Upper lobe of right lung (tissue), 1 donor: ENCODE results near the gene SETD3. TPM values are rescaled to one million over a fixed set of nuclear protein-coding genes. Genes with fewer than 3 reads are reported as not detected.

Experiments
- ATAC-seq: fragments of 200-7000 bp; cut with Tn5 transposase; one replicate; pipeline ENCODE4 v1.9.1; 2020; ENCODE audit warnings: mild to moderate bottlenecking, moderate library complexity
- DNase-seq: peaks from one replicate; pipeline ENCODE4 v3.0.0-alpha.2; 2020
- H3K27ac ChIP-seq: fragments of 200-600 bp; one replicate; pipeline ENCODE4 v1.8.0; 2022
- H3K27me3 ChIP-seq: fragments of 200-600 bp; one replicate; pipeline ENCODE4 v1.8.0; 2022; ENCODE audit warnings: mild to moderate bottlenecking
- H3K36me3 ChIP-seq: fragments of 200-600 bp; one replicate; pipeline ENCODE4 v1.8.0; 2022
- H3K4me1 ChIP-seq: fragments of 200-600 bp; one replicate; pipeline ENCODE4 v1.8.0; 2022
- H3K4me3 ChIP-seq: fragments of 200-600 bp; one replicate; pipeline ENCODE4 v1.8.0; 2022; ENCODE audit warnings: mild to moderate bottlenecking
- H3K9me3 ChIP-seq: fragments of 200-600 bp; one replicate; pipeline ENCODE4 v1.8.0; 2022
- CTCF ChIP-seq: fragments of 200-600 bp; IDR thresholded peaks from one replicate; pipeline ENCODE4 v1.8.0; 2022; ENCODE audit warnings: antibody characterized with exemption
- intact Hi-C: fragments of 100-400 bp; cut with DNase I; formaldehyde crosslinking; loops from one replicate; pipeline ENCODE4 v1.11.0; 2022
- long read RNA-seq: library from polyadenylated mRNA; unstranded; transcript quantifications from one replicate; pipeline ENCODE4 v2.0.0, GENCODE V29; 2021
- total RNA-seq: library from RNA; stranded (reverse); fragmentation: NEBNext Ultra II Directional; extraction: Animal tissue kit (Norgen Biotek cat#: 25700); gene quantifications from one replicate; pipeline ENCODE4 v1.2.1, GENCODE V29; 2021
- donor health status: DM: no; HTN: yes; CAD: no; lungs with severe emphysema.

SETD3 gene
- 90.3 TPM for total RNA-seq
- long read RNA-seq, transcript SETD3-202 (13 exons, 2,878 nt): major isoform, 129 of 168 reads
- long read RNA-seq, partial matches to known transcripts: 22 of 168 reads
- long read RNA-seq, other reads (novel, unspliced or antisense): 16 of 168 reads

- peak; percentile 38 for ATAC-seq
- H3K4me1 ChIP-seq: peaks cover 45% of the 10 kb centered on the region
These were observed at the start of gene SETD3 for GRCh38 chr14:99479906-99480869. Gene SETD3 (minus strand): TSS chr14:99480859. CDS start chr14:99465805, 15,054 bp downstream.

GRCh38 chr14:99529899-99530298 is 49.2 kb upstream of the SETD3 start:
- Histone ChIP-seq H3K27ac (no peak overlapping the region), H3K27me3 (no peaks in the 10 kb centered on the region), H3K9me3 (no peaks in the 10 kb centered on the region), H3K36me3 (no peaks in the 10 kb centered on the region), H3K4me1 (peaks cover 8% of the 10 kb centered on the region), H3K4me3 (no peak overlapping the region)
- ATAC-seq (no peak), DNase-seq (no peak)
- no peak for TF ChIP-seq CTCF
- intact Hi-C loops: no loop called here

More at GRCh38 chr14:99479906-99480869, at the start of gene SETD3:
- Histone ChIP-seq H3K27ac (peak within 1 kb of the TSS; percentile 94), H3K27me3 (no peaks in the 10 kb centered on the region), H3K9me3 (no peaks in the 10 kb centered on the region), H3K36me3 (no peaks in the 10 kb centered on the region), H3K4me3 (peak within 1 kb of the TSS; percentile 89)
- no peak for TF ChIP-seq CTCF
- peak; percentile 91 for DNase-seq
- intact Hi-C loops: no loop called here

- H3K9me3 ChIP-seq: no peaks in the 10 kb centered on the region
- H3K27me3 ChIP-seq: no peaks in the 10 kb centered on the region
- intact Hi-C loops: no loop called here
- peaks cover 23% of the 10 kb centered on the region for H3K4me1 ChIP-seq
- H3K36me3 ChIP-seq: no peaks in the 10 kb centered on the region
- H3K4me3 ChIP-seq: no peak overlapping the region
- no peak for TF ChIP-seq CTCF
- DNase-seq (no peak), ATAC-seq (no peak)
- H3K27ac ChIP-seq: no peak overlapping the region
These were observed 46.9 kb upstream of the SETD3 start for GRCh38 chr14:99527427-99528076.

- DNase-seq (no peak), ATAC-seq (no peak)
- Histone ChIP-seq H3K36me3 (no peaks in the 10 kb centered on the region), H3K27ac (no peak overlapping the region), H3K4me1 (peaks cover 23% of the 10 kb centered on the region), H3K27me3 (no peaks in the 10 kb centered on the region), H3K9me3 (no peaks in the 10 kb centered on the region), H3K4me3 (no peak overlapping the region)
- no peak for TF ChIP-seq CTCF
- intact Hi-C loops: no loop called here
These were observed 46.4 kb upstream of the SETD3 start for GRCh38 chr14:99527026-99527425.

- H3K36me3 ChIP-seq: no peaks in the 10 kb centered on the region
- DNase-seq: no peak
- H3K9me3 ChIP-seq: no peaks in the 10 kb centered on the region
- intact Hi-C loops: no loop called here
- TF ChIP-seq CTCF: no peak
- ATAC-seq: no peak
- peaks cover 23% of the 10 kb centered on the region for H3K4me1 ChIP-seq
- no peak overlapping the region for H3K27ac ChIP-seq
- no peaks in the 10 kb centered on the region for H3K27me3 ChIP-seq
- no peak overlapping the region for H3K4me3 ChIP-seq
These were observed 45.0 kb upstream of the SETD3 start for GRCh38 chr14:99525699-99526080.
